DMS114 treated with DMSO at 0.1 percent for 48 hours (cell line): ENCODE measurements around the gene NEFH.
"Not testable (repeated sequence)": the region's sequence is repeated elsewhere in the genome, so short reads cannot be mapped to it uniquely, and the experiment has no call there.

Source experiments
- DNase-seq: peaks from one replicate; lab custom pipeline; 2025; ENCODE audit not compliant: unreplicated experiment; lab: John Stamatoyannopoulos, UW

The NEFH gene

DNA sequence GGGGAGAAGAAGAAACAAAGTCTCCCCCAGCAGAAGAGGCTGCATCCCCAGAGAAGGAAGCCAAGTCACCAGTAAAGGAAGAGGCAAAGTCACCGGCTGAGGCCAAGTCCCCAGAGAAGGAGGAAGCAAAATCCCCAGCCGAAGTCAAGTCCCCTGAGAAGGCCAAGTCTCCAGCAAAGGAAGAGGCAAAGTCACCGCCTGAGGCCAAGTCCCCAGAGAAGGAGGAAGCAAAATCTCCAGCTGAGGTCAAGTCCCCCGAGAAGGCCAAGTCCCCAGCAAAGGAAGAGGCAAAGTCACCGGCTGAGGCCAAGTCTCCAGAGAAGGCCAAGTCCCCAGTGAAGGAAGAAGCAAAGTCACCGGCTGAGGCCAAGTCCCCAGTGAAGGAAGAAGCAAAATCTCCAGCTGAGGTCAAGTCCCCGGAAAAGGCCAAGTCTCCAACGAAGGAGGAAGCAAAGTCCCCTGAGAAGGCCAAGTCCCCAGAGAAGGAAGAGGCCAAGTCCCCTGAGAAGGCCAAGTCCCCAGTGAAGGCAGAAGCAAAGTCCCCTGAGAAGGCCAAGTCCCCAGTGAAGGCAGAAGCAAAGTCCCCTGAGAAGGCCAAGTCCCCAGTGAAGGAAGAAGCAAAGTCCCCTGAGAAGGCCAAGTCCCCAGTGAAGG is 9.2 kb downstream of the NEFH start:
- DNase-seq, result not testable (repeated sequence)

DNA sequence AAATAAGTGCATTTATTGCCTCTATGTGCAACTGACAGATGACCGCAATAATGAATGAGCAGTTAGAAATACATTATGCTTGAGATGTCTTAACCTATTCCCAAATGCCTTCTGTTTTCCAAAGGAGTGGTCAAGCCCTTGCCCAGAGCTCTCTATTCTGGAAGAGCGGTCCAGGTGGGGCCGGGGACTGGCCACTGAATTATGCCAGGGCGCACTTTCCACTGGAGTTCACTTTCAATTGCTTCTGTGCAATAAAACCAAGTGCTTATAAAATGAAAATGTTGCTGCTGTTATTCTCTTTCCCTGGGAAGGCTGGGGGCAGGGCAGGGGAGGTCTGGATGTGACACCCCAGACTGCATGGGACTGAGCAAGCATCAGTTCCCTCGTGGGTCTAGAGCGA is 11.0 kb downstream of the NEFH start:
- no peak for DNase-seq

DNA sequence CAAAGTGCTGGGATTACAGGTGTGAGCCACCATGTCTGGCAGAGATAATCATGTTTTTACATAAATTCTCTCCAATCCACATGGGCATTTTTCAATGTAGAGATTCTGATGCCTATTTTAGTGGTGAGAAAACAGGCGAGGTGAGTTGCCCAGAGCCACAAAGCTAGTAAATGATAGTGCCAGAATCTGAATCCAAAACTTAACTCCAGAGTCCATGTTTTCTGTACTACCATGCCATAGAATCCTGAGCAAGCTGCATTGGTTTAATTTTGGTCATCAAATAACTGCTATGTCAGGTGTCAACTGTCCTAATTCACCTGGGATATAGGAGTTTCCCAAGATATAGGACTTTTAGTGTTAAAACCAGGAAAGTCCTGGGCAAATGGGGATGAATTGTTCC is 13.6 kb downstream of the NEFH start:
- DNase-seq, result no peak

DNA sequence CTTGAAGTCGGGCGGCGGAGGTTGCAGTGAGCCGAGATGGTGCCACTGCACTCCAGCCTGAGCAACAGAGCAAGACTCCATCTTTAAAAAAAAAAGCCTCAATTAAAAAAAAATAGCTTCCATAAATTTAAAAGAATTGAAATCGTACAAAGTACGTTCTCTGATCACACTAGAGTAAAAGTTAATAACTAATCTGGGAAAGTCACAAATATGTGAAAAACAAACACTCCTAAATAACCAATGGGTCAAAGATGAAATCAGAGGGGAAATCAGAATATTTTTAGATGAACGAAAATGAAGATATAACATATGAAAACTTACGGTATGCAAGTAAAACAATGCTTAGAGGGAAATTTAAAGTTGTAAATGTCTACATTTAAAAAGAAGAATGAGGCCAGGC is 19.8 kb downstream of the NEFH start:
- no peak for DNase-seq

DNA sequence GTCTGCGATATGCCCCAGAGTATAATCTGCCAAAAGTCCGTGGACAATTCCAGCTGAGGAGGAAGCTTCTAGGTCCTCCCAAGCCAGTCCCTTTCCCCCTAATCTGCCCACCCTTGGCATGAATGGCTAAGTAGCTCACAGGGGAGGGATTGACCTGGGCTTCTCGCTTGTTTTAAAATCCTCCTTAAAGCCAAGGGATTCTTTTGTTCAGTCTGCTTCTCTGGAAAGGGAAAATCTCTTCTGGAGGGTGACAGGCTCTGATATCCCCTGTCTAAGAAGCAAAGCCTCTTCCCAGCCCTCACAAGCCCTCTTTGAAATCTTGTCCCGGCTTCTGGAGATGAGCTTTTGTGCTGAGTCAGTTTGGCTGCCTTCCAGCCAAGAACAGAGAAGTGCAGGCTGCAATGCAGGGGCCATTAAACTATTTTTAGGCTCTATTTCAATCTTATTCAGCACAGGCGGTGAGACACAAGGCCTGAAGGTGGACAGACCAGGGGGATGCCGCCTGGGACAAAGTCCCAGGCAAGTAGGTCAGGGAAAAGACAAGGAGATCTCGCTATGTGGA is 23.9 kb downstream of the NEFH start:
- no peak for DNase-seq

DNA sequence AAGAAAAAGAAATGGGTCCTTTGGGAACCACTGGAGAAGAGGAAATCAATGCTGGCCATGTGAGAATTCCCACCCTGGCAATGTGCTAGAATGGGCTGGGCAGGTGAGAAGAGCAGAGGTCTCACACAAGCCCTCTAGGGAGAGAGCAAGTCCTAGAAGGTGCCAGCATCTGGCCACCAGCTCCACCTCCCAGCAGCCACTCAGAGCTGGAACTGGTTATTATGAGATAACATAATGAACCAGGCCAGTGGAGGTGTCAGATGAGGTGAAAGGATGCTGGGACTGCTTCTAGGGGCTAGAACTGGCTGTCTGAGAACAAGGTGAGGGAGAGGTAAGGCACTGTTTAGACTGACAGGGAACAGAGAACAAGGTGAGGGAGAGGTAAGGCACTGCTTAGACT is 29.3 kb downstream of the NEFH start:
- DNase-seq, result no peak

DNA sequence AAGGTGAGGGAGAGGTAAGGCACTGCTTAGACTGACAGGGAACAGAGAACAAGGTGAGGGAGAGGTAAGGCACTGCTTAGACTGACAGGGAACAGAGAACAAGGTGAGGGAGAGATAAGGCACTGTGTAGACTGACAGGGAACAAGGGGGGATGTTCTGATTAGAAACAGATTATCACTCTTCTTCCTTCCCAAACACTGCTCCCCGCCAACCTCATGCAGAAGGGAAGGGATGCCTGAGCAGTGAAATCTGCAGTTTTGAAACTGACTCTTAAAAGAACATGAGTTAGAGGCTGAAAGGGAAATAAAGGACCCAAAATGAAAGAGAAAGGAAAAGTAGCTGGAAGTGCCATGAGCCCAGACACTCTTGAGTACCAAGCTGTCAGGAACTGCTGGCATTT is 29.8 kb downstream of the NEFH start:
- no peak for DNase-seq

DNA sequence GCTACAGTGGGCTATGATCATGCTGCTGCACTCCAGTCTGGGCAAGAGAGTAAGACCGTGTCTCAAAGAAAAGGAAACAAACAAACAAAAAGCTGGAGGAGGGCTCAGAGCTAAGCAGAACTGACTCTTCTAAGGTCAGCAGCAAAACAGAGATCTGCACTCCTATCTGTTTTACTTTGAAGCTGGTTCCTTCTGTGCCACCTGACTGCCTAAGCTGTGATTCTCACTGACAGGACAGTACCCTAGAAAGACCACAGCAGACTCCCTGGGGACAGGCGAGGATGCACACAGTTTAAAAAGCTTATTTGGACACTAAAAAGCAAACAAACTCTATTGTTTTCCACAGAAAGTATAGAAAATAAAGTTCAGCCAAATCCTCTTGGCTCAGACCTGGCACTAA is 30.5 kb downstream of the NEFH start:
- no peak for DNase-seq

DNA sequence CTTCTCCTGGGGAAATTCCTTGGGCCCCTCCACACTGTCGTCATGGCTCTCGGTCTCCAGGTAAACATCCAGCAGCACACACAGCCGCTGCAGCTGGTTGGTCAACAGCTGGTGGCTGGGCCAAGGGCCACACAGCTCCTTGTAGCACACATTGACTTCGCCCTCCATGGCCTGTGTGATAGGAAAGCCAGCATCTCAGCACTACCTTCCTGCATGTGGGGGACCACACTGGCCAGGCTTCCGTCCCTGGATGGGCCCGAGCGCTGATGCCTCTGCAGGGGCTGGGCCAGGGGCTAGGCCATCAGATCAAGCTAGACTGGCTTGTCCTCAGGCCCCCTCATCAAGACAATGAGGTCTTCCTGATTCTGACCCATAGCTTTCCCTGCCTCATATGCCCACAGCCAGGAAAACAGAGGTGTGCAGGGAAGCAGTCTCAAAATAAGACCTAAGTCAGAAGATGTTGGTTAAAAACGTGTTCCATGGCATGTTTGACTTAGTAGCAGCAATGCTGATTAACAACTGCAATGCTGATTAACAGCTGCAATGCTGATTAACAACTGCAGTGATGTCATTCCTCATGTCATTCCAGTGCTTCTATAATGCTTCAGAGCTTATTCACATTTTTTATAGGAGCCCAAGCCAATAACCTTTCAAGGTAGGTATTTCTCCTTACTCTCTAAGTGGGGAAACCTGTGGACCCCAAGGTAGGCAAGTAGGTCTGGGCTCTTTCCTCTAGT is 31.3 kb downstream of the NEFH start:
- no peak for DNase-seq

DNA sequence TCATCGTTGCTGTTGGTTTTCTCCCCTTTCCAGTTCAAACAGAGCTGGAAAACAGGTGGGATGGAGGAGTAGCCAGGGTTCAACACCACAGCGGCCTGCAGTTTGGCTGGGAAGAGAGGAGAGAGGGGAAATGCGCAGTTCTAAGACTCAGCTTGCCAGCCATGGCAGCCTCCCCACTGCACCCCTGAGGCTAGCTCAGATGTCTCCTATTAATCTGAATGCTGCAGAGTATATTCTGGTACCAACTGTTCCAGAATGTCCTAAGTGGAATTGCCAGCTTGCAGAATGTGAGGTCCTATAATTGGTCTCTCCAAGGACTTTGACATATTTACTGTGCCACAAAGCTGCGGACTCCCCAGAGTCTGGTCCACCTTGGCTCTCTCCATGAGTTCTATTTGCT is 32.0 kb downstream of the NEFH start:
- DNase-seq, result no peak

DNA sequence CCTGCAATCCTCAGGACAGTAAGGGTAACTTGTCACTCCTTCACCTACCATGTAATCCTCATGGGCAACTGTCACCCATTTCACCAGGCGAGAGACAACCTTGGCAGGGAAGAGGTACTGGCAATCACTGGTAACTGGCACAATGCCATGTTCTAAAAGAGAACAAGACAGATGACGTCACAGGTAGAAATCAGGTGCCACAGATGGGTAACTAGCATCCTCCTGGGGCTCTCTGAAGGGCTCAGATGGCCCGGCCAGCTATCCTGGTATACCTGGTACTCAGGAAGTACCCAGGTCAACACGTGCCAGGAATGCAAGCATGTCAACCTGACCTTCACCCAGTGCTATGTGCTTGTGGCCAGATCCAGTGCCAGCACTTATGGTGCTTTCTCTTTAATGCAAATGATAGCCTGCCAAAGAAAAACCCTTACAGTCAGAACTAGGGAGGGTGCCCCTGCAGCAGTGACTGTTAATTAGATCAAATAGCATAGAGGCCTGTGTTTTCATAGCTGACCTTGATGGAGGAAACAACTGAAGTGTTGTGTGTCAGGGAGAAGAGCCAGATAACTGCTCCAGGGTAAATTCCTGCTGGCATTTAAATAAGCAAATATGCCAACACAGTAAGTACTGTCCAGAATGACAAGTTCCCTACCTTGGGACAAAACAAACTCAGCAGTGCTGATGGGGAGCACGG is 37.3 kb downstream of the NEFH start:
- DNase-seq, result no peak

DNA sequence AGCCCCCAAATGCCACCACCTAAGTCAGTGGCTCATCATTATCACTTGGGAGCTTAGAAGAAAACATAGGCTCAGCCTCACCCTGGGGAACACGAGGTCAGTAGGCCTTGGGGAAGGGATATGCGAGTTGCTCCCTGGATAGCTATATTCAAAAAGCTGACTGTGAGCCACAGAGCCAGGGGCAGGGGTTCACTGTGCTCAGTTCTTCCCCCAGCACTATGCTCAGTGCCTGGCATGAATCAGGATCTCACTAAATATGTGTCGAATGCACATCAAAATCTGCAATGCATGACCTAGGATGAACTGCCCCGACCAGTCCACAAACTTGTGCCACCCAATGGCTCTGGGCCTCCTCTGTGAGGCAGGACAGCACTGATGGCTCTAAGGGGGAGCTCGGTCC is 38.4 kb downstream of the NEFH start:
- no peak for DNase-seq

DNA sequence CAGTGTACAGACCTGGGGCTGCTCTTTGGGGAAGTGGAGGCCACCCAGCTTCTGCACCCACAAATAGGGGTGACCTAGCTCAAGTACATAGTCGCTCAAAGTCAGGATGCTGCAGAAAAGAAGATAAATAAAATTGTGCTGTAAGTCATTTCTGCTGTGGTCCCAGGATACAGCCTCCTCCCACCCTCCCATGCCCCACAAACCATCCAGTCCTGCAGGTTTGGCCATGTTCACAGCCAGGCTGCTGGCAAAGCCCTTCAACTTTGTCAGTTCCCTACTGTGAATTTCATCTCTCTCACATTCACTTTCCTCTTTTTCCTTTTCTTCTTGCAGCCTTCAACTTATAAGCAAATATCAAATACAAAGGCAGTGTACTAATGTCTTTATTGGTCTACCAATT is 40.0 kb downstream of the NEFH start:
- no peak for DNase-seq

DNA sequence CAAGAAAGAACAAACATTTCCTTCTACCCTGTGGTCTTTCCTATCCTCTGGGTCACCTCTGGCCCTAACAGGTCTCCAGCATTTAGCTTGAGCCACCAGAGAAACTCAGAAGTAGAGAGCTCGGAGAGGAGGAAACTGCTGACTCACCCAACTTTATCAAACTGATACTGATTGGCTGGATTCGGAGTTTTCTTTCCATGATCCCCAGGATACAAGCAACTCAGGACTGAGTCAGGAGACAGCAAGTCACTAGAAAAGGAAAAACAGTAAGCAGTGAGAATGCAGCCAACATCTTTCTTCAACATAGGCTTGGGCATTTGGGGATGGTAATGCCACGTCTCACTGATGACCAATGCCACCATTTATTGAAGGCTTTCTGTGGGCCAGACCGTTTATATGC is 40.8 kb downstream of the NEFH start:
- no peak for DNase-seq

DNA sequence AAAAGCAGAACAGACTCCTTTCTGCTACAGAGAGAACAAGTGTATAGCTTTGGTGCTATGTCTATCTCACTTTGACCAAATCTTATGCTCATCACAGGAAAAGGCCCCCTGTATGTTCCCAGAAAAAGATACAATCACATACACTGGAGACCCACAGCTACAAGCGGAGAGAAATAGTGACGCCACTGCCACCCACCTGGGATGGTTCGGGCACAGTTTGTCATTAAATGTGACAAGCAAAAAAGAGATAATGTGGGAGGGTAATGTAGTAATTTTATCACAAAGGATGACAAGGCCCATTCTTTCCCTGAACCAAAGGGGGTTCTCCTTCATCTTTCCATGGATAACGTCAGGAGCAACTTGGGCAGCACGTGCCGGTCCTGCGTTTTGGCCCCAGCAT is 41.5 kb downstream of the NEFH start:
- DNase-seq, result no peak

DNA sequence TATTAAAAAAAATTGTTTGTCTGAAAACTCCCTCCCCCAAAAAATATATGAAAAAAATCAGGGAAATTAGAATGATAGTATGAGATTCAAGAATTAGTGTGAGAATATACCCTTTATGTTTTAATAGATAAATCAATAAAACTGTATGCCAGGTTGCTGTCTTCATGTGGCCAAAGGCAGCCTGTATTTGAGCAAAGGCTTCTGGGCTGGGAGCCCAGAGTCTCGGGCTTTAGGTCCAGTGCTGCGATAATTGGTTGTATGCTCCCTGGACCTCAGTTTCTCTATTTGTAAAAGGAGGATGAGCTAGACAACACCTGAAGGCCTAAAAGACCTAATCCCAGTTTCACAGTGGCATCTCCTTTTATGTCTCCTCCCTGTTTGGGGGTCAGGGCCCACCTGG is 43.7 kb downstream of the NEFH start:
- DNase-seq, result no peak

DNA sequence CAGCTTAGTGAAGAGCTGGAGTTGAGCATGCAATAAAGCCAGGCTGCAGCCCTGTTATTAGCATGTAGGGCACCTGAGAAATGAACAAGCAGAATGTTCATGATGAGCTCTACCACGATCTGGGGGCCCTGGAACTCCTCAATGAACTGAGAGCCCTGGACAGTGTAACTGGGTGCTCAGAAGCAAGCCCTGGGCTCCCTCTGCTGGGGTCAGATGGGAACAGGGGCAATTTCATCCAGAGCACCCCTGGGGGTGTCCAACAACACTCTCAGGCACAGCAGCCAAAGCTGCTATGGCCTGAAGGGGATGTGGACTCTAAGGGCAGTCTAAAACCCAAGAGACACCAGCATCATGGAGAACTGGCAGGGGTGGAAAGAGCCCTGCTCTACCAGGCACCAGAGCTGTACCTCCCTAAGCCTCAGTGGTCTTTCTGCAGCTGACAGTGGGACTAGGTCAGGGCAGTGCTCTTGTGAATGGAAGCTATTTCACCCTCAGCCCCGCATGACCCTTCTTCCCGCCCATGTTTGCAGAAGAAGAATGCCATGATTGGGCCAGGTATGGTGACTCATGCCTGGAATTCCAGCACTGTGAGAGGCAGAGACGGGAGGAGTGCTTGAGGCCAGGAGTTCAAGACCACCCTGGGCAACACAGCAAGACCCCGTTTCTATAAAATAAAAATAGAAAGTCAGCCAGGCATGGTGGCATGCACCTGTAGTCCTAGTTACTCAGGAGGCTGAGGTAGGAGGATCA is 44.6 kb downstream of the NEFH start:
- no peak for DNase-seq

DNA sequence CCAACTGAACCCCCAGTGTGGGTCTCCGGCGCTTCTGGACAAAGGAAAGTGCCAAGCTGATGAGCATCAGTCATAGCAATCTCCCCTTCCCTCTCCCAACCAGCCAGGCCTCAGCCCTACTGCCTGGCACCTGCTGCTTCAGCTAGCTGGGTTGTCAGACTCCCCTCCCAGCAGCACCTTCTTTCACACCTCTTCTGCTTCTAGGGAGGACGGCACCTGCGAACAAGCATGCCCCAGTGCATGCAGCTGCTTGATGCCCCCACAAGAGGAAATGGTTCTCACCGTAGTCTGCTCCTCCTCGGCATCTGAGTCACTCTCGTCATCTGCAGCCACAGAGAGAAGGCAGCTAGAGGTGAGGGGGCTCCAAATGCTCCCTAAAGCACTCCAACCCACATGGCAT is 48.1 kb downstream of the NEFH start:
- DNase-seq, result no peak

DNA sequence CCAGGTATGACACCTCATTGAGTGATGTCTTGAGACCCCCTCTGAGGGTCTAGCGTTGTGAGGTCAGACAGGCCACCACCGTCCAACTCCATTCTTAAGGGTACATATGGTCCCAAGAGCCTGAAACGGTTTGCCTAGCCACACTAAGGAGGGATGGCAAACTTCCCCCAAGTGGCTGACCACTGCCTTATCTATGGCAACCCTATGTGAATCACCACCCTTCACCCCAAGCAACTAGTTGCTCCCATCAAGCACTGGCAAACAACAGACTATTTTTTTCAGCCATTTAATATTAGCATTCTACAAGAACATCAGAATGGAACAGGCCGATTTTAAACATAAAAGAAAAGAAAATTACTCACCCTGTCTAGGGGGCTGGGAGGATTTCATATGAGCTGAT is 50.7 kb downstream of the NEFH start:
- no peak for DNase-seq

DNA sequence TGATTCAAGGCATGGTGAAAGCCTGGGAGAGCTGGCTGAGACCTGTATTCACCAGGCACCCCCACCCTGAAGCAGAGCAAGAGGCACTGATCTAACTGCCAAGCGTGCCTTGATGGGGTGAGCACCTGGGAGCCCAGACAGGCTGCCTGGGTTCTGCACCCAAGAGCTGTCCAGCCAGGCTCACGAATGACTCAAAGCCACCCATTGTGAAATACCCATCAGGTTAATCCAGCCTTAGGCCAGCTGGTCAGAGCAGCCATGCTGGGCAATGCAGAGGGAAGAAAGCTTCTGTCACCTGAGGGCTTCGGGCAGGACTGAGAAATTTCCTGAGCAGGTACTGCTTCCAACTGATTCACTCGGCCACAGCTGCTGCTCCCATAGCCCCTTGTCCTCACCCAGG is 51.4 kb downstream of the NEFH start:
- DNase-seq, result no peak

DNA sequence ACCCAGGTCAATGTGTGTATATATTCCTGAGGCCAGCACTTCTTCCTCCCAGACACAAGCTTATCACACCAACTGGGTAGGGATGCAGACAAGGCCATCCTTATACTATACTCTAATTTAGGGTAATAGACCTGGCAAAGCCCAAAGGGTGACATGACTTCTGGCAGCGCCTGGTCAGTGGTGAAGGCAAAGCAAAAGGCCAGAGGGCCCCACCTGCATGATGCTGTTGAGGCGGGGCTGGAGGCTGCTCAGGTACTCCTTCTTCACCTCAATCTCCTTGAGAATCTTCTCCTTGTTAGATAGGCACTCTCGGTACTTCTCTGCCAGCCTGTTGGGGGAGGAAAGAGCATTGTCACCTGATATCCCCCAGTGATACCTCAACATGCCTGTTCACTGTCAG is 56.4 kb downstream of the NEFH start:
- no peak for DNase-seq
